Endothelial cell of umbilical vein (primary cell): ENCODE measurements around the gene PYROXD2. TPM values are rescaled to one million over a fixed set of nuclear protein-coding genes. Genes with fewer than 3 reads are reported as not detected.

Experiments used
- BruUV-seq: library from RNA; stranded (reverse); fragments of 400-500 nt; replicated peaks from 2 replicates; lab custom pipeline; 2021; lab: Mats Ljungman, UMichigan
- CTCF ChIA-PET: fragments of 300-600, 350-600 bp; sonication (Branson Sonifier 250); formaldehyde crosslinking; loops from one replicate; lab custom pipeline; 2021; ENCODE audit warnings: antibody characterized with exemption, inconsistent platforms; lab: Charles Lee
- POLR2A ChIA-PET: fragments of 300-600, 350-600 bp; sonication (Branson Sonifier 250); formaldehyde crosslinking; loops from one replicate; lab custom pipeline; 2021; ENCODE audit warnings: antibody characterized with exemption, inconsistent platforms; lab: Charles Lee
- DNase-seq: peaks from one replicate; pipeline ENCODE4 v3.0.0-alpha.2; 2011; ENCODE audit warnings: low read depth, low spot score
- FAIRE-seq: peaks from 2 replicates; lab custom pipeline; 2011; peaks lifted over from hg19 to GRCh38; lab: Jason Lieb, UNC
- H2AFZ ChIP-seq: 2 replicates; pipeline ENCODE4 v1.6.0; 2012; ENCODE audit warnings: low read depth, low read length, control low read depth, inconsistent platforms
- H3K27ac ChIP-seq: 2 replicates; pipeline ENCODE4 v1.5.1; 2011; ENCODE audit warnings: low read depth, mild to moderate bottlenecking, control low read depth, low read length, moderate library complexity; ENCODE audit not compliant: insufficient read depth
- H3K27me3 ChIP-seq, 2 experiments: 2 replicates each; pipeline versions ENCODE4 v1.6.0 to v1.6.1; 2011; ENCODE audit warnings: low read length in 2 of 2, mixed read lengths in 1 of 2; ENCODE audit not compliant: control insufficient read depth in 2 of 2, insufficient read depth in 2 of 2
- H3K36me3 ChIP-seq, 2 experiments: 2 replicates in 1 of 2; 3 replicates in 1 of 2; pipeline ENCODE4 v1.5.1; 2011; ENCODE audit warnings: low read length in 2 of 2, mild to moderate bottlenecking in 1 of 2, moderate library complexity in 1 of 2; ENCODE audit not compliant: control insufficient read depth in 2 of 2, insufficient read depth in 2 of 2; ENCODE audit errors: extremely low read depth in 1 of 2
- H3K4me1 ChIP-seq: 3 replicates; pipeline ENCODE4 v1.5.1; 2011; ENCODE audit warnings: mild to moderate bottlenecking, low read length; ENCODE audit not compliant: control insufficient read depth, insufficient read depth; ENCODE audit errors: extremely low read depth
- H3K4me2 ChIP-seq: 2 replicates; pipeline ENCODE4 v1.6.1; 2011; ENCODE audit warnings: low read length, control low read depth, mixed read lengths; ENCODE audit not compliant: insufficient read depth
- H3K4me3 ChIP-seq, 3 experiments: fragments of 200-600 bp in 1 of 3; sonication (generic), shearing (Covaris generic) in 1 of 3; replicated peaks in 1 of 3; 2 replicates each; pipeline ENCODE4 v1.5.1; 2011 to 2016; ENCODE audit warnings: control low read depth in 3 of 3, low read length in 3 of 3, mild to moderate bottlenecking in 2 of 3, inconsistent platforms in 1 of 3, low read depth in 1 of 3, moderate library complexity in 1 of 3; ENCODE audit not compliant: insufficient read depth in 1 of 3
- H3K79me2 ChIP-seq: 2 replicates; pipeline ENCODE4 v1.6.0; 2012; ENCODE audit warnings: low read length, inconsistent platforms; ENCODE audit not compliant: control insufficient read depth, insufficient read depth
- H3K9ac ChIP-seq: replicated peaks from 2 replicates; pipeline ENCODE3; 2011; ENCODE audit warnings: low read length, control low read depth; ENCODE audit not compliant: insufficient read depth; ENCODE audit errors: extremely low read depth
- H3K9me1 ChIP-seq: replicated peaks from 3 replicates; pipeline ENCODE4 v1.6.0; 2011; ENCODE audit warnings: mild to moderate bottlenecking, low read length; ENCODE audit not compliant: control insufficient read depth, insufficient read depth; ENCODE audit errors: extremely low read depth
- H3K9me3 ChIP-seq: replicated peaks from 2 replicates; pipeline ENCODE4 v1.5.1; 2012; ENCODE audit warnings: low read length, inconsistent platforms; ENCODE audit not compliant: control insufficient read depth, insufficient read depth
- H4K20me1 ChIP-seq: replicated peaks from 2 replicates; pipeline ENCODE3; 2011; ENCODE audit warnings: mild to moderate bottlenecking, low read length; ENCODE audit not compliant: control insufficient read depth, insufficient read depth; ENCODE audit errors: extremely low read depth
- EZH2 ChIP-seq: IDR thresholded peaks from 2 replicates; pipeline ENCODE4 v1.6.1; 2012; ENCODE audit warnings: borderline replicate concordance, low read depth, mild to moderate bottlenecking, moderate library complexity, low read length, inconsistent platforms; ENCODE audit not compliant: severe bottlenecking
- FOS ChIP-seq: IDR thresholded peaks from 2 replicates; pipeline ENCODE4 v1.6.1; 2011; ENCODE audit warnings: mild to moderate bottlenecking, low read length, moderate library complexity, borderline replicate concordance; ENCODE audit not compliant: insufficient read depth
- GATA2 ChIP-seq: IDR thresholded peaks from 2 replicates; pipeline ENCODE4 v1.7.0; 2011; ENCODE audit warnings: low read depth, mild to moderate bottlenecking, moderate library complexity, mixed read lengths, low read length; ENCODE audit not compliant: insufficient read length, insufficient read depth
- JUN ChIP-seq: IDR thresholded peaks from 2 replicates; pipeline ENCODE4 v1.6.1; 2011; ENCODE audit warnings: borderline replicate concordance, low read depth; ENCODE audit not compliant: insufficient read length, insufficient read depth
- MAX ChIP-seq: IDR thresholded peaks from 2 replicates; pipeline ENCODE4 v1.6.1; 2011; ENCODE audit not compliant: insufficient read depth, insufficient read length
- POLR2A ChIP-seq: IDR thresholded peaks from 2 replicates; pipeline ENCODE4 v1.6.1; 2012; ENCODE audit warnings: low read depth, mild to moderate bottlenecking, control low read depth, low read length
- POLR2AphosphoS5 ChIP-seq: IDR thresholded peaks from 2 replicates; pipeline ENCODE4 v1.6.1; 2012; ENCODE audit warnings: low read depth, mild to moderate bottlenecking, control low read depth, low read length, moderate library complexity; ENCODE audit not compliant: insufficient read depth
- dilution Hi-C: fragments of 300-500 bp; cut with MboI; formaldehyde crosslinking; loops from one replicate; pipeline ENCODE4 v1.15.0; 2019; ENCODE audit warnings: low sequenced_read_pairs; ENCODE audit not compliant: extremely low pct_ligation_motif_present
- intact Hi-C: fragments of 100-400 bp; cut with micrococcal nuclease; formaldehyde crosslinking; loops from one replicate; pipeline ENCODE4 v1.10.0; 2022
- polyA plus RNA-seq, 4 experiments: library from polyadenylated mRNA; depleted of rRNA in 3 of 4; stranded (reverse) in 3 of 4; unstranded in 1 of 4; fragments of >200 nt; gene quantifications; 2 replicates each; pipeline versions ENCODE4 v1.2.1 to v1.2.3, GENCODE V29; 2011 to 2012; ENCODE audit warnings: missing spikeins in 1 of 4
- total RNA-seq: library from RNA; stranded (reverse); gene quantifications from 2 replicates; pipeline ENCODE4 v1.2.3, GENCODE V29; 2021
- TF ChIP-seq, protein P1 (sequence below), 2 donors: IDR thresholded peaks; 1 replicate in 1 of 2; 2 replicates in 1 of 2; pipeline ENCODE4 v1.5.1; 2011; ENCODE audit warnings: low read length in 2 of 2, mild to moderate bottlenecking in 2 of 2, moderate library complexity in 2 of 2, control low read depth in 1 of 2, inconsistent platforms in 1 of 2, low read depth in 1 of 2; ENCODE audit not compliant: insufficient read depth in 1 of 2; ENCODE audit errors: extremely low read depth in 1 of 2

PYROXD2 gene
- total and polyA plus RNA-seq, 2 donors (not counting 3 experiments of a cell fraction or from before 2014, with no cell fraction given) = 7.0 to 13.7 TPM

DNA sequence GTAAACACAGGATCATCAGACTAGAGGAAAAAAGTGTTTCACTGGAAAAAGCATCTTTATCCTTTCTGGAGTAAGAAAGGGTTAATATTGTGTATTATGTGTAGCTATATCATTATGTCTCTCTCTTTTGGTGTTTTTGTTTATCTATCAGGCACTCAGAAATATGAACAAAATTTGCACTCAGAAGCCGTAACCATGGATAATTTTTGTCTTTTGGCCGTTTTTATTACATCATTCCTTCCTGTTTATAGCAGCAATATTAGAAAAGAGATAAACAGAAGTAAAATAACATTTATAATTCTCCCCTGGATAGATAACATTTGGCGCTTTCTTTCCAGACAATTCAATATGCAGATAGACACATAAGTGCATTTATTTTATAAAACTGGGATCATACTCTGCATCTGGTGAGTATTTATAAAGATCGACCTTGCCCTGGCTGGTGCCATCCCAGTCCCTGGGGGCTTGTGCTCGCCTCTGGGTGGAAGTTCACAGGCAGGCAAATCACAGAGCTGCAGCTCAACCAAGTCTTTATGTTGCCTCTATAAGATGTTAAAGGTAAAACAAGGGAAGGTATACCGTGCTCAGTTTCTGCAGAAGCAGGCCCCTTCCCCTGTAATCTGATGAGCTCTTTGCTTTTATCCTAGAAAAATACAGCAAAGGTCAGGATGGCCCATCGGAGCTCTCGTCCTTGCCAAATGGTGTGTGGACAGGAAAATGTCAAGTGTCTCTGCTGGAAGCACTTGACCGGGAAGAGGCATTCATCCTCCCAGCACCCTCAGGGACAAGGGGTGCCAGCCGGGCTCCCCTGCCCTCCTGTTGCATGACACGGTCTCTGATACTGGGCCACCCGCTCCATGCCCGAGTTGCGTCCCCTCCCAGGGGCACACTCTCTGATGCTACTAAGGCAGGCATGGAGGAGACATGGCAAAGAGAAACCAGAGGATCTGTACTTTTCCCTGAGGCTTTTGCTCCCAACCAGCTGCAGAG lies 43.9 kb downstream of the PYROXD2 start:
- H2AFZ ChIP-seq = no peak overlapping the region
- H3K79me2 ChIP-seq = no peaks in the 10 kb centered on the region
- no peaks in the 10 kb centered on the region for H3K36me3 ChIP-seq
- no peak for TF ChIP-seq GATA2
- TF ChIP-seq POLR2A = no peak
- no peak for TF ChIP-seq POLR2AphosphoS5
- TF ChIP-seq FOS = no peak
- TF ChIP-seq, protein P1, sequence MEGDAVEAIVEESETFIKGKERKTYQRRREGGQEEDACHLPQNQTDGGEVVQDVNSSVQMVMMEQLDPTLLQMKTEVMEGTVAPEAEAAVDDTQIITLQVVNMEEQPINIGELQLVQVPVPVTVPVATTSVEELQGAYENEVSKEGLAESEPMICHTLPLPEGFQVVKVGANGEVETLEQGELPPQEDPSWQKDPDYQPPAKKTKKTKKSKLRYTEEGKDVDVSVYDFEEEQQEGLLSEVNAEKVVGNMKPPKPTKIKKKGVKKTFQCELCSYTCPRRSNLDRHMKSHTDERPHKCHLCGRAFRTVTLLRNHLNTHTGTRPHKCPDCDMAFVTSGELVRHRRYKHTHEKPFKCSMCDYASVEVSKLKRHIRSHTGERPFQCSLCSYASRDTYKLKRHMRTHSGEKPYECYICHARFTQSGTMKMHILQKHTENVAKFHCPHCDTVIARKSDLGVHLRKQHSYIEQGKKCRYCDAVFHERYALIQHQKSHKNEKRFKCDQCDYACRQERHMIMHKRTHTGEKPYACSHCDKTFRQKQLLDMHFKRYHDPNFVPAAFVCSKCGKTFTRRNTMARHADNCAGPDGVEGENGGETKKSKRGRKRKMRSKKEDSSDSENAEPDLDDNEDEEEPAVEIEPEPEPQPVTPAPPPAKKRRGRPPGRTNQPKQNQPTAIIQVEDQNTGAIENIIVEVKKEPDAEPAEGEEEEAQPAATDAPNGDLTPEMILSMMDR (IDR thresholded peaks at IDR 0.05; ENCODE audit: extremely low read depth in 1 of 2, insufficient read depth in 1 of 2, low read depth in 1 of 2, low read length in 2 of 2) = no peak
- TF ChIP-seq JUN = no peak
- no peak for TF ChIP-seq EZH2
- TF ChIP-seq MAX = no peak
- intact Hi-C loops (no loop called here), dilution Hi-C loops (no loop called here)
- no TSS peak for BruUV-seq
- DNase-seq (no peak), FAIRE-seq (no peak)
- ChIA-PET POLR2A (no interaction called here), CTCF (no interaction called here)
- no peak overlapping the region for H3K4me3 ChIP-seq
- no peak overlapping the region for H3K9ac ChIP-seq
- peaks cover 0 to 12% of the 10 kb centered on the region in 2 experiments for H3K27me3 ChIP-seq
- no peak overlapping the region for H3K27ac ChIP-seq
- no peaks in the 10 kb centered on the region for H3K9me1 ChIP-seq
- H4K20me1 ChIP-seq = no peaks in the 10 kb centered on the region
- no peaks in the 10 kb centered on the region for H3K4me1 ChIP-seq
- H3K9me3 ChIP-seq = no peaks in the 10 kb centered on the region
- H3K4me2 ChIP-seq = no peak overlapping the region
